GM12874 (cell line): Measurements from ENCODE around the gene SEZ6L.
A peak's percentile ranks its signal among the peaks of the same experiment; 100 is the strongest.

Experiments used
- CTCF ChIP-seq: IDR thresholded peaks from 2 replicates; pipeline ENCODE4 v1.5.1; 2011; ENCODE audit warnings: low read depth, mild to moderate bottlenecking, control low read depth, low read length, moderate library complexity; ENCODE audit not compliant: insufficient read depth

The SEZ6L gene

DNA sequence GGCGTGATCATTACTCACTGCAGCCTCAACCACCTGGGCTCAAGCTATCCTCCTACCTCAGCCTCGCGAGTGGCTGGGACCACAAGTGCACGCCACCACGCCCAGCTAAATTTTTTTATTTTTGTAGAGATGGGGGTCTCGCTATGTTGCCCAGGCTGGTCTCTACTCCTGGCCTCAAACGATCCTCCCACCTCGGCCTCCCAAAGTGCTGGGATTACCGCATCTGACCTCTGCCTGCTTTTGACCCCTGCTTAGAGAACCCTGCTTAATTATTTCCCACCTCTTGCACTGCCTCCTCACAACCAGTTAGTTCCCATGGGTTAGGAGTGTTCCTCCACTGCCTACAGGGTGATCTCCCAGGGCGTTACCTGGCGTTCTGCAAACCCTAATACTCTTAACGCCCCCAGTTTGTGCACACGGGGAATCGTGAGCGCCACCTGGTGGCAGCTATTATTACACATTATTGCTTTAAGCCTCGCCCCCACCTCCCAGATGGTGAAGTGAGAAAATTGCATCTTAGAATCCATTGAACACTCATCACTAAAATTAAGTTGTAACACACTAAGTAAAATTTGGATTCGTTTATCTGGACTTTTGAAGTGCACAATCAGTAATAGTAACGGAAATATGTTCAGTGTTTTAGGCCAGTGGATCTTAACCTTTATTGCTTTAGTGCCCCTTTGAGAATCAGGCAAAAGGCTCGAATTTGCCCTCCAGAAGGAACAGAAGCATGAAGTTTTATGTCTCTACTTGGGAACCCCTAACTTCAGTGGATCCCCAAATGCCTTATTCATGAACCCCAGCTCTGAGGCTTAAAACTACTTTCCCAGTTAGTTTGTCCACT lies 198.4 kb downstream of the SEZ6L start:
- TF ChIP-seq CTCF = peak; percentile 72

GRCh38 chr22:26372890-26373289 lies 203.6 kb downstream of the SEZ6L start:
- no peak for TF ChIP-seq CTCF

DNA sequence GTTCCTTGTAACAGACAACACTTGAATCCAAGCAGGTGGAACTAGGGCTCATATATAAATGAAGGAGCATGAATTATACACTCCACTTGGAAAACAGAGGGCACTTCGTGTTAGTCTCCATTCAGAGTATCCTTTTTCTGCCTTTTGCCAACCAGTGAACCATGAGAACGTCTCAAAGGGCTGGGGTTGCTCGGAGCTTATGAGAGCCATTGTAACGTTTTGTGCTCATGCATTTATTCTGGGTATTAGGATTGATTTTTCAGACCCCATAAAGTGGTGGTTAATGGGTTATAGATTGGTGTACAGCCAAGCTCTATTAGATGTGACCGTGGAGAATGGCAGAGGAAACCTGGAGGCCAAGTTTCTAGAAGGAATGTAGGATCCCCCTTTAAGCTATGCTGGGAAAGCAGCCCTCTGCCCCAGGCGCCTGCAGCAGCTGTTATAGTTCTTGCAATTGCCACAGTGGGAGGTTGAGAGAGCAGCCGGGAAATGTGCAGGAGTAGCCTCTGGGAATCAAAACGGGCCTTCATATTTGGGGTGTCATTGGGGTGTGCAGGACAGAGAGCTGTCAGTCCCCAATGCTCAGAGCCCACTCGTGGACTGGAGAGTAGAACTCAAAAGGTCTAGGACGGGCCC lies 205.2 kb downstream of the SEZ6L start:
- no peak for TF ChIP-seq CTCF

GRCh38 chr22:26377170-26377830 lies 208.0 kb downstream of the SEZ6L start:
- no peak for TF ChIP-seq CTCF

DNA sequence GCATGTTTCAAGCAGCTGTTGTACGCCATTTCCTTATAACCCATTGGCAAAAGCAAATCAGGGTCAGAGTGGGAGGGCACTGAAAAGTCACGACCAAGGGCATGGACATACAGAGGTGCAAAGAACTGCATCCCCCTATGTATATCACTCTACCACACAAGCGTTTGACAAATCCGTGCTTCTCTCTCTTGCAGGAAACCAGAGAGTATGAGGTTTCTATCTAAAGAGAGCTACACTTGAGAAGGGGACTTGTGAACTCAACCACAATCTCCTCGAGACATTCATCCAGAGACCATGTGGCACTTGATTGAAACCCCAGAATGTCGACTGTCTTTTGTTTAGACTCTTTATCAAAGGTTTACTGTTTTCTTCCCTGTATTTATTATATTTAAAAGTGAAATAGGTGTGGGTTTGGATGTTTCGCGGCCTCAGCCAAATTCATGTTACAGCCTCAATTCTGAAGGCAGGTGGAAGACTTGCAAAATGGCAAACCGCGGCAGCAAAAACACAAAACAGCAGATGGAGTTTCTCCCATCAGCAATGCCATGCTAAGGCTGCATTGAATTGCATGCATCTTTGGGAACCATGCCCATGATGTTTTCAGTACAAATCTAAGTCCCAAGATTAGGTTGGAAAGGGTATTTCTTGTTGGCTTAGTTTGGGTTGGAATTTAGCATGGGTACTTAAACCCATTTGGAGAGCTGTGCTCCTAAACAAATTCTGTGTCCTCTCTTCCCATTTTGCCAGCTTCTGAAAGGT lies 211.0 kb downstream of the SEZ6L start:
- TF ChIP-seq CTCF = no peak

- TF ChIP-seq CTCF = no peak
These were observed 213.5 kb downstream of the SEZ6L start for GRCh38 chr22:26382782-26383181.
